ENCODE measurements around the gene ZNRF2.
"Not testable (repeated sequence)": the region's sequence is repeated elsewhere in the genome, so short reads cannot be mapped to it uniquely, and the experiment has no call there.

Gene ZNRF2

DNA sequence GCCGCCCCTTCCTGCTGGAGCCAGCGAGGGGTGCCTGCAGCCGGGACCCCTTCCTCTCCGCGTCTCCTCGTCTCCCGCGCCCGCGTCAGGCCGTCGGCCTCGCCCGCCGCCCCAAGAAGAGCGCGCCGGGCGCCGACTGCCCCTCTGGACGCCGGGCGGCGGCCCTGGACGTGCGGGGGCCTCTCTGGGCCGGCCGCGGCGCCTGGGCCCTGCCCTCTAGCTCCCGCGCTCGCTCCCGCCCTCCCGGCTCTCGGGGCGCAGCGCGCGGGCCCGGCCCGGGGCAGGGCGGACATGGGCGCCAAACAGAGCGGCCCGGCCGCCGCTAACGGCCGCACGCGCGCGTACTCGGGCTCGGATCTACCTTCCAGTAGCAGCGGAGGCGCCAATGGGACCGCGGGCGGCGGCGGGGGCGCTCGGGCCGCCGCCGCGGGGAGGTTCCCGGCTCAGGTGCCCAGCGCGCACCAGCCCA, 704 bp downstream of the ZNRF2 start:
- H3K4me3 Mint-ChIP-seq = peak overlapping the region; percentile 80
- no peaks in the 10 kb centered on the region for H3K36me3 Mint-ChIP-seq (ENCODE audit: low read depth)
- H3K27ac Mint-ChIP-seq = no peak overlapping the region
- H3K27me3 Mint-ChIP-seq (ENCODE audit: low read depth, poor library complexity) = no peaks in the 10 kb centered on the region
- H3K9me3 Mint-ChIP-seq = no peaks in the 10 kb centered on the region
- TF ChIP-seq, protein P1, sequence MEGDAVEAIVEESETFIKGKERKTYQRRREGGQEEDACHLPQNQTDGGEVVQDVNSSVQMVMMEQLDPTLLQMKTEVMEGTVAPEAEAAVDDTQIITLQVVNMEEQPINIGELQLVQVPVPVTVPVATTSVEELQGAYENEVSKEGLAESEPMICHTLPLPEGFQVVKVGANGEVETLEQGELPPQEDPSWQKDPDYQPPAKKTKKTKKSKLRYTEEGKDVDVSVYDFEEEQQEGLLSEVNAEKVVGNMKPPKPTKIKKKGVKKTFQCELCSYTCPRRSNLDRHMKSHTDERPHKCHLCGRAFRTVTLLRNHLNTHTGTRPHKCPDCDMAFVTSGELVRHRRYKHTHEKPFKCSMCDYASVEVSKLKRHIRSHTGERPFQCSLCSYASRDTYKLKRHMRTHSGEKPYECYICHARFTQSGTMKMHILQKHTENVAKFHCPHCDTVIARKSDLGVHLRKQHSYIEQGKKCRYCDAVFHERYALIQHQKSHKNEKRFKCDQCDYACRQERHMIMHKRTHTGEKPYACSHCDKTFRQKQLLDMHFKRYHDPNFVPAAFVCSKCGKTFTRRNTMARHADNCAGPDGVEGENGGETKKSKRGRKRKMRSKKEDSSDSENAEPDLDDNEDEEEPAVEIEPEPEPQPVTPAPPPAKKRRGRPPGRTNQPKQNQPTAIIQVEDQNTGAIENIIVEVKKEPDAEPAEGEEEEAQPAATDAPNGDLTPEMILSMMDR (IDR thresholded peaks at IDR 0.05) = no peak
- H3K4me1 Mint-ChIP-seq = peaks cover 44% of the 10 kb centered on the region
- DNase-seq = peak; percentile 58

DNA sequence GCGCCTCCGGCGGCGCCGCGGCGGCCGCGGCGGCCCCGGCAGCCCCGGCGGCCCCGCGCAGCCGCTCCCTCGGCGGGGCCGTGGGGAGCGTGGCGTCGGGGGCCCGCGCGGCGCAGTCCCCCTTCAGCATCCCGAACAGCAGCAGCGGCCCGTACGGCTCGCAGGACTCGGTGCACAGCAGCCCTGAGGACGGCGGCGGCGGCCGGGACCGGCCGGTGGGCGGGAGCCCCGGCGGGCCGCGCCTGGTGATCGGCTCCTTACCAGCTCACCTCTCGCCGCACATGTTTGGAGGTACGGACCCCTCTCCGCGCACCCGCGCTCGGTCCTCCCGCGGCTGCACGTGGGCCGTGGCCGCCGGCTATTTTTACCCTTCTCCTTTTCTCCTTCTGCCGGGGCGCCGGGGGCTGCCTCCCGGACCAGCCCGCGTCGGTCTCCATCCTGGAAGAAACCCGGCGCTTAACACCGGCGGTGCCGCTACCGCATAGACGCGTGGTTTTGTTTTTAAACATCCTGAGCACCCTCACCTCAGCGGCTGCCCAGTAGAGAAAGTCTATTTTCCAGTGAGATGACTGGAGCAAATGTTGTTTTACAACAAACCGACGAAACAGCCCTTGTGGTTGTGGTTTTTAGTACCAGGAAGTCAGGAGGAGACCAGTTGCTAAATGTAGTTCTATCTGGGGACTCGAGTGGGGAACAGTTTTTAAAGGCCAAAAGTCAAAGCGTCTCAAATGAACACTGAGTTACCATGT, 1.3 kb downstream of the ZNRF2 start:
- Mint-ChIP-seq H3K27me3 (ENCODE audit: low read depth, poor library complexity) (no peaks in the 10 kb centered on the region), H3K9me3 (peaks cover under 1% of the 10 kb centered on the region), H3K4me1 (peaks cover 48% of the 10 kb centered on the region), H3K36me3 (ENCODE audit: low read depth) (peaks cover under 1% of the 10 kb centered on the region), H3K4me3 (peak overlapping the region; percentile 97), H3K27ac (peak overlapping the region; percentile 95)
- TF ChIP-seq, protein P1 (IDR thresholded peaks at IDR 0.05) = no peak
- DNase-seq = peak; percentile 46

DNA sequence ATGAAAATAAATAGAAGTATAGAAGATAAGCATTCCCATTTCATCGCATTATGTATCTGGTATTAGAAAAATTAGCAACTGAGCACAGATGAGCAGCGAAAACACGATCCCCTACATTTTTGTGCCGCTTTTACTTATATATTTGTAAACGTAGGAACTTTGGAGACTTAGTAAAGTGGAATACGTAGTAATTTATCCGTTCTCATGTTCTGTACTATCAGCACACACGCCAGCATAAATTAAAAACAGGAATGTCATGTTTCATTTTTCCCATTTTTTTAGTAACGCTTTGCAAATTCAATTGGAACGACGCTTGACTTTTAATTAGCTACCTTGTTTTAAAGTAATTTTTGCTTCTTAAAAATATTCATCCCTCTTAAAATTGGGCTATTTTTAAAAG, 2.4 kb downstream of the ZNRF2 start:
- H3K4me3 Mint-ChIP-seq = peak overlapping the region; percentile 97
- peaks cover 11% of the 10 kb centered on the region for H3K9me3 Mint-ChIP-seq
- H3K27ac Mint-ChIP-seq = no peak overlapping the region
- H3K4me1 Mint-ChIP-seq = peaks cover 43% of the 10 kb centered on the region
- TF ChIP-seq, protein P1 (IDR thresholded peaks at IDR 0.05) = no peak
- DNase-seq = no peak
- no peaks in the 10 kb centered on the region for H3K27me3 Mint-ChIP-seq (ENCODE audit: low read depth, poor library complexity)
- peaks cover 10% of the 10 kb centered on the region for H3K36me3 Mint-ChIP-seq (ENCODE audit: low read depth)

DNA sequence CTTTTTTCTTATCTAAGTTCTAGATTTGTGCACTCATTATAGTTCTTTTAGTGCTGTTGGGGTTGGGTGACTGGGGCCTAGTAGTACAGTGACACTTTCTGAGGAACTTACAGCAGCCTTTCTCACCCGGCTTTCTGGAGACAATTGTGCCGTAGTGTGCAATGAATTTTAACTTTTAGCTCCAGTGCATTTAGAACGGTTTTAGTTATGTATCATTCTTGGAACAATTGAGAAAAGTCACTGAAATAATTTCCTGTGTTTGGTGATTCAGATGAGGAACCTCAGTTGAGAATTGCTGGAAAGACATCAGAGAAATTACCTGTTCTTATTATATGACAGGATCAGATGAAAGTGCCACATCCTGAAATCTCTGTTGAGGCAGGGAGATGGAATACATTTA, 3.2 kb downstream of the ZNRF2 start:
- H3K4me1 Mint-ChIP-seq = peaks cover 47% of the 10 kb centered on the region
- H3K36me3 Mint-ChIP-seq (ENCODE audit: low read depth) = peaks cover 17% of the 10 kb centered on the region
- H3K27ac Mint-ChIP-seq; H3K27me3 Mint-ChIP-seq (ENCODE audit: low read depth, poor library complexity); DNase-seq: not testable (repeated sequence)
- H3K9me3 Mint-ChIP-seq = peaks cover 16% of the 10 kb centered on the region
- H3K4me3 Mint-ChIP-seq = peak overlapping the region; percentile 69

DNA sequence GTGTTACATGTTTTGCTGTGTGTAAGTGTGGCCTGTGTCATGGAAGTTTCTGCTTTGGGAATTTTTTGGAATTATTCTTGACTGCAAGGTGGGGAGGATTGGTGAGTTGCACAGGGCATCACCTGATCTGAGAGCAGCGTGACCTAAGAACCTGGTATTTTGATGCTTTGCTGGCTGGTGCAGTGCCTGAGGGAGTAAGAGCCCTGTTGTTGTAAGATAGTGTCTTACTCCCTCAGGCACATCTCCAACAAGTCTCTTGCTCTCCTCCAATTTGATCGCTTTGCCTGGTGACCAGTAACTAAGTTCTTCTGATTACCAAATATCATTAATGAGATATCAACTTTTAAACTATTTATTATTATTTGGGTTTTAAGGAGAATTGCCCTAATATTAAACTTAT, 5.2 kb downstream of the ZNRF2 start:
- peaks cover 49% of the 10 kb centered on the region for H3K4me1 Mint-ChIP-seq
- H3K27ac Mint-ChIP-seq; H3K27me3 Mint-ChIP-seq (ENCODE audit: low read depth, poor library complexity); H3K4me3 Mint-ChIP-seq; DNase-seq: not testable (repeated sequence)
- peaks cover 19% of the 10 kb centered on the region for H3K9me3 Mint-ChIP-seq
- peaks cover 21% of the 10 kb centered on the region for H3K36me3 Mint-ChIP-seq (ENCODE audit: low read depth)

DNA sequence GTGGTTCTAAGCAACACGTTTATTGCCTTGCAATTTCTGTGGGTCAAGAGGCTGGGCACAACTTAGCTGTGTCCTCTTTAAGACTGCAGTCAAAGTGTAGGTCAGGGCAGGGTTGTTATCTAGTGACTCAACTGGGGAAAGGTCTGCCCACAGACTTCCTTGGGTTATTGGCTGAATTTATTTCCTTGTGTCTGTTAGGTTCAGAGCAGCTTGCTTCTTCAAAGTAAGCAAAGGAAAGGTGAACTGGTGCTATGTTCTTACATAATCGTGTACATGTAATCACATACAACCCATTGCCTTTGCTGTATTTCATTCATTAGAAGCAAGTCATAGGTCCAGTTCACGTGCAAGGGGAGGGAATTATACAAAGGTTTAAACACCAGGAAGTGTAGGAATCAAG, 5.9 kb downstream of the ZNRF2 start:
- not testable (repeated sequence) for H3K4me3 Mint-ChIP-seq; H3K27ac Mint-ChIP-seq; H3K27me3 Mint-ChIP-seq (ENCODE audit: low read depth, poor library complexity); DNase-seq
- peaks cover 19% of the 10 kb centered on the region for H3K9me3 Mint-ChIP-seq
- peaks cover 21% of the 10 kb centered on the region for H3K36me3 Mint-ChIP-seq (ENCODE audit: low read depth)
- H3K4me1 Mint-ChIP-seq = peaks cover 53% of the 10 kb centered on the region

DNA sequence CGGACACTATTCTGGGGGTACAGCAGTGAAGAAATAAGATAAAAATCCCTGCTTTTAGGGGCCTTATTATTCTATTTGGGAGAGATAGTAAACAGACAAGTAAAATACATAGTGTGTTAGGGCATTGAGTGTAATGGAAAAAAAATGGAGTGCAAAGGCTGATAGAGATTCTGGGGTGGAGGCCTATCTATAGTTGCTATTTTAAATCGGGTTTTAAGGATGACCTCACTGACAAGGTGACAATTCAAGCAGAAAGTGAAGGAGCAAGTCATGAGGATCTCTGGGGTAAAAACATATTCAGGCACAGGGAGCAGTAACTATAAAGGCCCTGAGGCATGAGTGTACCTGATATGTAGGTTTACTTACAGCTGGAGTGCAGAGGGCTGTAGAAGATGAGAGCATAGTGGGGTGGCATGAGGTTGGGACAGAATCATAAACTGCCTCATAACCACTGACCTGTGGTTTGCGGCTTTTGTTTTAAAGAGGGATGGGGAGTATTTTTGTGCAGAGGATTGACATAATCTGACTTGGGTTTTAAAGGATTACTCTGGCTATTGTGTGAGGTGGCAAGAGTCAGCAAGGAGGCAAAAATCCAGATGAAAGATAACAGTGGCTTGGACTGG, 8.1 kb downstream of the ZNRF2 start:
- H3K27me3 Mint-ChIP-seq (ENCODE audit: low read depth, poor library complexity); H3K4me3 Mint-ChIP-seq; DNase-seq: not testable (repeated sequence)
- peaks cover 37% of the 10 kb centered on the region for H3K4me1 Mint-ChIP-seq
- H3K27ac Mint-ChIP-seq = peak overlapping the region; percentile 13
- H3K36me3 Mint-ChIP-seq (ENCODE audit: low read depth) = peaks cover 21% of the 10 kb centered on the region
- peaks cover 19% of the 10 kb centered on the region for H3K9me3 Mint-ChIP-seq

DNA sequence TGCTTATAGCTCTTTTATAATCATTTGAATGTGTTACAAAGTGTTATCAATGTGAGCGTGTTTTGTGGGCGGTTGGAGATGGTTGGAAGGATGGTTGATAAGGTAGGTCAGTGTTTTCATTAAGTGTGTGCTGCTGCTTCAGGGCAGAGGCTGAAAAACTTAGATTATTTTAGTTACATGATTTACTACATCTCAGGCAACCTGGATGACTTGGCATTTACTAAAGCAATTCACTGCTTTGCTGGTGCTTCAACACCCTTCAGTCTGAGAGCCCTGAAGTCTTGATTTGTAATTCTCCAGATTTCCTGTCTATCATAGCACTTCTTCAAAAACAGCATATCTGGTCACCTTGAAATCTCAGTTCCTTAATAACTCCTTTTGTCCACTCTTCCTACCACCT, 11.9 kb downstream of the ZNRF2 start:
- Mint-ChIP-seq H3K9me3 (peaks cover 13% of the 10 kb centered on the region), H3K36me3 (ENCODE audit: low read depth) (peaks cover 15% of the 10 kb centered on the region)
- H3K27ac Mint-ChIP-seq; H3K27me3 Mint-ChIP-seq (ENCODE audit: low read depth, poor library complexity); H3K4me3 Mint-ChIP-seq; H3K4me1 Mint-ChIP-seq; DNase-seq: not testable (repeated sequence)

DNA sequence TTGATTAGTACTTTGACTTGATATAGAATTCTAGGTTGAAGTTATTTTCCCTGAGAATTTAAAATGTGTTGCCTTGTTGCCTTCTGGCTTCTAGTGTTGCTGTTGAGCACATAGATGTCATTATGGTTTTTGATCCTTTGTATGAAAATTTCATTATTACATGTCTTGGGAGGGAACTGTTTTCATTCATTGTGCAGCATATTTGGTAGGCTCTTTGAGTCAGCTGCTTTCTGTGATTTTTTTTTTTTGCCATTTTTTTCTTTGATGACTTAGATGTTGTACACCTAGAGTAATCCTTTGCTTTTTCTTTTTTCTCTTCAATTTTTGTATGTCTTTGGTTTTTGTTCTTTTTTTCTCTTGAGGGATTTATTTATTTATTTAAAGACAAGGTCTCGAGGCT, 13.1 kb downstream of the ZNRF2 start:
- H3K27me3 Mint-ChIP-seq (ENCODE audit: low read depth, poor library complexity); DNase-seq; H3K4me3 Mint-ChIP-seq; H3K4me1 Mint-ChIP-seq; H3K27ac Mint-ChIP-seq; H3K36me3 Mint-ChIP-seq (ENCODE audit: low read depth); H3K9me3 Mint-ChIP-seq: not testable (repeated sequence)

DNA sequence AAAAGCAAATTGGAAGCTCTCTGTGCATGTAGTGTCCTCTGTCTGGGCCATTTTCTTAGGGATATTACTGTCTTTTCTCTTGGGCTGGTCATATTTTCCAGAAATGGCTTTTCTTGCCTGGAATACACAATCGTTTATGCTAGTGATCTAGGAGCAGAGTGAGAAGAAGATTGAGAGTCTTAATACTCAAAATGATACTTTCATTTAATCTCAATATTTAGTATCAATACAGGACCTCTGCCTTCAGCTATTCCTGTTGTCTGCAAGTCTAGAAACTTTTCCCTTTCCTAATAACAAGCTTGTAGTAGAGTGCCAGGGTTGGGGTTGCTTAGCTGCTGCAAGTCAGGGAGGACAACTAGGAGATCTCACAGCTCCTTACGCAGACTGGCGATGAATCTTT, 14.0 kb downstream of the ZNRF2 start:
- not testable (repeated sequence) for H3K4me3 Mint-ChIP-seq; H3K27me3 Mint-ChIP-seq (ENCODE audit: low read depth, poor library complexity); H3K36me3 Mint-ChIP-seq (ENCODE audit: low read depth); DNase-seq; H3K9me3 Mint-ChIP-seq; H3K4me1 Mint-ChIP-seq; H3K27ac Mint-ChIP-seq
